Measurements from ENCODE around the gene RSRC1.

RSRC1 gene

GRCh38 chr3:158200955-158201354 lies 91.1 kb downstream of the RSRC1 start:
- Histone ChIP-seq H3F3A (ENCODE audit: insufficient read depth) (no peaks in the 10 kb centered on the region), H2AFZ (ENCODE audit: low read depth, low read length, severe bottlenecking) (no peak overlapping the region), H3K27ac (ENCODE audit: low read depth, low read length) (no peak overlapping the region), H3K4me2 (ENCODE audit: low read depth, low read length, poor library complexity, severe bottlenecking) (no peak overlapping the region), H3K4me3 (ENCODE audit: insufficient read depth, low read length, poor library complexity, severe bottlenecking) (no peak overlapping the region), H3K79me2 (ENCODE audit: insufficient read depth, low read length) (peaks cover 19% of the 10 kb centered on the region), H3K36me3 (ENCODE audit: low read length) (peaks cover 29% of the 10 kb centered on the region), H3K27me3 (ENCODE audit: low read length) (no peaks in the 10 kb centered on the region), H4K20me1 (ENCODE audit: low read depth, low read length) (no peaks in the 10 kb centered on the region), H3K9me3 (ENCODE audit: insufficient read depth, low read length) (peaks cover 20% of the 10 kb centered on the region; the same call in 1 of the 2 replicates), H3K9me2 (replicated peaks; ENCODE audit: insufficient read depth, low read length) (no peaks in the 10 kb centered on the region), H3K9ac (ENCODE audit: low read length) (no peak overlapping the region)
- TF ChIP-seq EZH2phosphoT487 (conservative IDR thresholded peaks at IDR 0.05; ENCODE audit: low read length) (no peak), CTCF (IDR thresholded peaks at IDR 0.05; ENCODE audit: insufficient read depth, low read length, poor library complexity, severe bottlenecking) (no peak)

- Histone ChIP-seq H3K27me3 (ENCODE audit: low read length) (no peaks in the 10 kb centered on the region), H3K4me3 (ENCODE audit: insufficient read depth, low read length, poor library complexity, severe bottlenecking) (no peak overlapping the region), H3K36me3 (ENCODE audit: low read length) (peaks cover 15% of the 10 kb centered on the region; the same call in 1 of the 2 replicates), H3K27ac (ENCODE audit: low read depth, low read length) (no peak overlapping the region), H3F3A (ENCODE audit: insufficient read depth) (no peaks in the 10 kb centered on the region), H3K4me2 (ENCODE audit: low read depth, low read length, poor library complexity, severe bottlenecking) (no peak overlapping the region), H3K9ac (ENCODE audit: low read length) (no peak overlapping the region), H3K79me2 (ENCODE audit: insufficient read depth, low read length) (0 out of 2 replicates have a peak, but pooled peaks cover 8% of the 10 kb centered on the region), H2AFZ (ENCODE audit: low read depth, low read length, severe bottlenecking) (no peak overlapping the region), H3K9me2 (replicated peaks; ENCODE audit: insufficient read depth, low read length) (no peaks in the 10 kb centered on the region), H4K20me1 (ENCODE audit: low read depth, low read length) (no peaks in the 10 kb centered on the region), H3K9me3 (ENCODE audit: insufficient read depth, low read length) (peaks cover 11% of the 10 kb centered on the region; the same call in 1 of the 2 replicates)
- TF ChIP-seq CTCF (IDR thresholded peaks at IDR 0.05; ENCODE audit: insufficient read depth, low read length, poor library complexity, severe bottlenecking) = no peak
- TF ChIP-seq EZH2phosphoT487 (conservative IDR thresholded peaks at IDR 0.05; ENCODE audit: low read length) = no peak
Measured at GRCh38 chr3:158205324-158205723, 95.4 kb downstream of the RSRC1 start.

- Histone ChIP-seq H3K27ac (ENCODE audit: low read depth, low read length) (no peak overlapping the region), H3K36me3 (ENCODE audit: low read length) (peaks cover 13% of the 10 kb centered on the region; the same call in 1 of the 2 replicates), H3F3A (ENCODE audit: insufficient read depth) (no peaks in the 10 kb centered on the region), H3K9me3 (ENCODE audit: insufficient read depth, low read length) (peaks cover 4% of the 10 kb centered on the region; the same call in 1 of the 2 replicates), H3K9ac (ENCODE audit: low read length) (no peak overlapping the region), H2AFZ (ENCODE audit: low read depth, low read length, severe bottlenecking) (no peak overlapping the region), H4K20me1 (ENCODE audit: low read depth, low read length) (no peaks in the 10 kb centered on the region), H3K27me3 (ENCODE audit: low read length) (no peaks in the 10 kb centered on the region), H3K9me2 (replicated peaks; ENCODE audit: insufficient read depth, low read length) (no peaks in the 10 kb centered on the region), H3K4me2 (ENCODE audit: low read depth, low read length, poor library complexity, severe bottlenecking) (no peak overlapping the region), H3K79me2 (ENCODE audit: insufficient read depth, low read length) (0 out of 2 replicates have a peak, but pooled peaks cover 8% of the 10 kb centered on the region), H3K4me3 (ENCODE audit: insufficient read depth, low read length, poor library complexity, severe bottlenecking) (no peak overlapping the region)
- TF ChIP-seq CTCF (IDR thresholded peaks at IDR 0.05; ENCODE audit: insufficient read depth, low read length, poor library complexity, severe bottlenecking) (no peak), EZH2phosphoT487 (conservative IDR thresholded peaks at IDR 0.05; ENCODE audit: low read length) (no peak)
Measured at GRCh38 chr3:158205994-158206393, 96.1 kb downstream of the RSRC1 start.

All from SU-DHL-6 (cell line).